PC-3 (cell line): ENCODE measurements around the gene TNNC1. TPM values are rescaled to one million over a fixed set of nuclear protein-coding genes. Genes with fewer than 3 reads are reported as not detected.

Source experiments
- ATAC-seq: fragments of 200-7000 bp; cut with Tn5 transposase; 2 replicates; pipeline ENCODE4 v1.9.1; 2020; ENCODE audit warnings: mild to moderate bottlenecking, moderate library complexity
- BruUV-seq: library from RNA; stranded (reverse); fragments of 400-500 nt; replicated peaks from 2 replicates; lab custom pipeline; 2021; lab: Mats Ljungman, UMichigan
- CTCF ChIA-PET: fragments of 300-600 bp; sonication (Branson Sonifier 250); formaldehyde crosslinking; loops from one replicate; lab custom pipeline; 2022; ENCODE audit warnings: antibody characterized with exemption; lab: Charles Lee
- POLR2A ChIA-PET: fragments of 300-600 bp; sonication (Branson Sonifier 250); formaldehyde crosslinking; loops from one replicate; lab custom pipeline; 2022; ENCODE audit warnings: antibody characterized with exemption; ENCODE audit not compliant: unreplicated experiment; lab: Charles Lee
- DNase-seq: peaks from one replicate; pipeline ENCODE4 v3.0.0-alpha.2; 2015
- H2AFZ ChIP-seq: fragments of 300-600 bp; sonication (generic); 2 replicates; pipeline ENCODE4 v1.6.0; 2016; ENCODE audit warnings: antibody characterized with exemption, low read length
- H3F3A ChIP-seq: fragments of 300-600 bp; sonication (generic); one replicate; pipeline ENCODE4 v1.6.0; 2017; ENCODE audit warnings: antibody characterized with exemption, low read length, control low read depth, mild to moderate bottlenecking; ENCODE audit not compliant: unreplicated experiment
- H3K27ac ChIP-seq: fragments of 300-600 bp; sonication (generic); 2 replicates; pipeline ENCODE4 v1.5.1; 2016; ENCODE audit warnings: mild to moderate bottlenecking, low read length
- H3K27me3 ChIP-seq: fragments of 300-600 bp; sonication (generic); 2 replicates; pipeline ENCODE4 v1.6.1; 2016; ENCODE audit warnings: low read length, mixed read lengths
- H3K36me3 ChIP-seq: fragments of 300-600 bp; sonication (generic); 2 replicates; pipeline ENCODE4 v1.6.1; 2016; ENCODE audit warnings: low read depth, mixed run types, low read length, mixed read lengths
- H3K4me1 ChIP-seq: fragments of 300-600 bp; sonication (generic); 2 replicates; pipeline ENCODE4 v1.5.1; 2016; ENCODE audit warnings: low read length; ENCODE audit not compliant: insufficient read depth
- H3K4me2 ChIP-seq: fragments of 300-600 bp; sonication (generic); 2 replicates; pipeline ENCODE4 v1.6.0; 2016; ENCODE audit warnings: low read length
- H3K4me3 ChIP-seq: fragments of 300-600 bp; sonication (generic); 2 replicates; pipeline ENCODE4 v1.5.1; 2016; ENCODE audit warnings: mild to moderate bottlenecking, low read length, mixed read lengths
- H3K79me2 ChIP-seq: fragments of 300-600 bp; sonication (generic); 2 replicates; pipeline ENCODE4 v1.6.1; 2017; ENCODE audit warnings: low read length, mixed read lengths
- H3K9ac ChIP-seq: fragments of 300-600 bp; sonication (generic); 2 replicates; pipeline ENCODE4 v1.6.0; 2016; ENCODE audit warnings: mild to moderate bottlenecking, low read length
- H3K9me2 ChIP-seq: fragments of 300-600 bp; sonication (generic); replicated peaks from 2 replicates; pipeline ENCODE4 v1.6.1; 2016; ENCODE audit warnings: mixed run types, low read length, mixed read lengths
- H3K9me3 ChIP-seq: fragments of 300-600 bp; sonication (generic); 2 replicates; pipeline ENCODE4 v1.6.1; 2016; ENCODE audit warnings: low read length, mixed read lengths
- H4K20me1 ChIP-seq: fragments of 300-600 bp; sonication (generic); 2 replicates; pipeline ENCODE4 v1.6.1; 2016; ENCODE audit warnings: low read length, mixed read lengths
- CTCF ChIP-seq: fragments of 300-600 bp; sonication (generic); conservative IDR thresholded peaks from 2 replicates; pipeline ENCODE4 v1.5.1; 2017; ENCODE audit warnings: antibody characterized with exemption, low read depth, mild to moderate bottlenecking, low read length
- EZH2 ChIP-seq: fragments of 300-600 bp; sonication (generic); IDR thresholded peaks from one replicate; pipeline ENCODE4 v1.6.1; 2017; ENCODE audit warnings: antibody characterized with exemption, mild to moderate bottlenecking, low read length; ENCODE audit not compliant: unreplicated experiment
- EZH2phosphoT487 ChIP-seq: fragments of 300-600 bp; sonication (generic); IDR thresholded peaks from 2 replicates; pipeline ENCODE4 v1.6.1; 2018; ENCODE audit warnings: mild to moderate bottlenecking, antibody characterized with exemption, low read length, borderline replicate concordance
- intact Hi-C: fragments of 100-400 bp; cut with micrococcal nuclease; formaldehyde crosslinking; loops from 2 replicates; pipeline ENCODE4 v1.9.0; 2023
- total RNA-seq: library from RNA; depleted of rRNA; stranded (reverse); fragments of >200 nt; gene quantifications from 2 replicates; pipeline ENCODE4 v1.2.3, GENCODE V29; 2014

Gene TNNC1
- total RNA-seq, 1 experiment from 2014 or later, result 4.9 TPM

DNA sequence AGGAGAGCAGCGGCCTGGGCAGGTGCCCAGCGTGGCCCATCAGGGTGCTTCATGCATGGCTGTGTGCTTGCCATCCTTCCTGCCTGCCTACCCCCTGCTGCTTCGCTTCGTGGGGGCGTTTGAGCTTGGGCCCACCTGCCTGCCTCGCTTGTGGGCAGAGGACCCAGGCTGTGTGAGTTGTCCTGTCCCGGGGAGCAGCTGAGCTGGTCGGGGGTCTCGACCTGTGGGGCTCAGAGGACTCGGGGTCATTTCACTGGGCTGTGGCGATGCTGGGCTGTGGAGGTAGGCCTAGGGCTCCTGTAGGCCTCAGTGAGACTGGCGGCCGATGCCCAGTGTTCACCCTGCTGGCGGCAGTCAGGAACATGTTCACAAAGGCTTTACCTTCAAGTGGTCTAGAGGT is 29.2 kb upstream of the TNNC1 start:
- no peaks in the 10 kb centered on the region for H3K79me2 ChIP-seq
- TF ChIP-seq CTCF (no peak), EZH2phosphoT487 (no peak), EZH2 (no peak)
- no peak overlapping the region for H3K4me3 ChIP-seq
- H3K9ac ChIP-seq, result no peak overlapping the region
- no peak overlapping the region for H3K27ac ChIP-seq
- ATAC-seq (peak; percentile 25; the same call in 1 of the 2 replicates), DNase-seq (no peak)
- intact Hi-C loops, result no loop called here
- no peaks in the 10 kb centered on the region for H3K27me3 ChIP-seq
- no peaks in the 10 kb centered on the region for H3F3A ChIP-seq
- POLR2A ChIA-PET, result no interaction called here
- no peak overlapping the region for H2AFZ ChIP-seq
- H3K36me3 ChIP-seq, result peaks cover 52% of the 10 kb centered on the region
- H4K20me1 ChIP-seq, result no peaks in the 10 kb centered on the region
- no peaks in the 10 kb centered on the region for H3K9me2 ChIP-seq
- no peaks in the 10 kb centered on the region for H3K9me3 ChIP-seq
- H3K4me2 ChIP-seq, result no peak overlapping the region
- CTCF ChIA-PET, result no interaction called here
- no TSS peak for BruUV-seq
- H3K4me1 ChIP-seq, result no peaks in the 10 kb centered on the region

- no peak for ATAC-seq
- no TSS peak for BruUV-seq
- H4K20me1 ChIP-seq, result no peaks in the 10 kb centered on the region
- ChIA-PET POLR2A (no interaction called here), CTCF (interaction anchor here (0.7 kb wide), 1 partner anchor 18 kb away, joined by 5 read pairs; no protein-coding TSS in a partner anchor)
- H3K9me3 ChIP-seq, result no peaks in the 10 kb centered on the region
- intact Hi-C loops, result no loop called here
- H3K27me3 ChIP-seq, result no peaks in the 10 kb centered on the region
- no peaks in the 10 kb centered on the region for H3F3A ChIP-seq
- no peak overlapping the region for H3K4me2 ChIP-seq
- H3K9ac ChIP-seq, result no peak overlapping the region
- H3K79me2 ChIP-seq, result no peaks in the 10 kb centered on the region
- no peaks in the 10 kb centered on the region for H3K4me1 ChIP-seq
- TF ChIP-seq CTCF (peak; percentile 66), EZH2phosphoT487 (no peak), EZH2 (no peak)
- no peaks in the 10 kb centered on the region for H3K9me2 ChIP-seq
- H3K36me3 ChIP-seq, result peaks cover 59% of the 10 kb centered on the region
- no peak overlapping the region for H3K27ac ChIP-seq
- no peak overlapping the region for H3K4me3 ChIP-seq
- DNase-seq, result no peak
- no peak overlapping the region for H2AFZ ChIP-seq
Measured at GRCh38 chr3:52481819-52482521, 28.1 kb upstream of the TNNC1 start.
